HG03280 (cell line): Measurements from ENCODE around the gene CENATAC.
"Not testable (repeated sequence)": the region's sequence is repeated elsewhere in the genome, so short reads cannot be mapped to it uniquely, and the experiment has no call there.

Experiments used
- ATAC-seq: cut with Tn5 transposase; IDR thresholded peaks from one replicate; pipeline ENCODE4 v1.9.1; 2021; ENCODE audit warnings: mild to moderate bottlenecking, moderate library complexity; ENCODE audit not compliant: unreplicated experiment

Gene CENATAC

GRCh38 chr11:119051440-119052162 lies 53.7 kb downstream of the CENATAC start:
- ATAC-seq, result no peak

GRCh38 chr11:119052163-119052814 lies 54.4 kb downstream of the CENATAC start:
- no peak for ATAC-seq

- no peak for ATAC-seq
Observed at GRCh38 chr11:119054418-119054817, 56.5 kb downstream of the CENATAC start.

- ATAC-seq, result no peak
Observed at GRCh38 chr11:119055901-119056300, 58.0 kb downstream of the CENATAC start.

GRCh38 chr11:119056421-119056999 lies 58.6 kb downstream of the CENATAC start:
- peak; percentile 5 for ATAC-seq

- ATAC-seq, result peak; percentile 90
Observed at GRCh38 chr11:119057000-119057769, 59.2 kb downstream of the CENATAC start, which contains the start of gene HYOU1. HYOU1 (minus strand) TSS chr11:119057205; CDS start chr11:119056160, 1,045 bp downstream.

GRCh38 chr11:119059128-119059527 lies 61.2 kb downstream of the CENATAC start:
- ATAC-seq, result not testable (repeated sequence)

- no peak for ATAC-seq
Observed at GRCh38 chr11:119061256-119061655, 63.3 kb downstream of the CENATAC start.

- ATAC-seq, result no peak
Observed at GRCh38 chr11:119062779-119063178, 64.8 kb downstream of the CENATAC start.

- no peak for ATAC-seq
Observed at GRCh38 chr11:119065369-119065768, 67.4 kb downstream of the CENATAC start.
